Measurements from ENCODE around the gene CLCN6.

GRCh38 chr1:11857164-11857851 is 51.3 kb downstream of the CLCN6 start:
- no peak for TF ChIP-seq ELK4 (IDR thresholded peaks at IDR 0.05; ENCODE audit: borderline replicate concordance, low read depth, low read length)
- TF ChIP-seq KLF8 (tag by site-specific recombination; IDR thresholded peaks at IDR 0.05), result no peak
- TF ChIP-seq ZNF202 (tag by site-specific recombination; IDR thresholded peaks at IDR 0.05; ENCODE audit: borderline replicate concordance), result no peak
- TF ChIP-seq CTCF (tag by site-specific recombination; IDR thresholded peaks at IDR 0.05), result no peak

Measured in HEK293 (cell line).